H1 (cell line): ENCODE measurements around the gene CLBA1. TPM values are rescaled to one million over a fixed set of nuclear protein-coding genes. Genes with fewer than 3 reads are reported as not detected.

Source experiments
- CTCF ChIA-PET: fragments of 300-600 bp; sonication (Branson Sonifier 250); formaldehyde crosslinking; loops from one replicate; lab custom pipeline; 2021; ENCODE audit not compliant: partially characterized antibody; lab: Charles Lee
- POLR2A ChIA-PET: fragments of 300-600 bp; sonication (Branson Sonifier 250); formaldehyde crosslinking; loops from one replicate; lab custom pipeline; 2021; ENCODE audit warnings: inconsistent platforms; ENCODE audit not compliant: partially characterized antibody; lab: Charles Lee
- DNase-seq, 2 experiments: peaks; one replicate each; pipeline versions ENCODE4 v3.0.0 to v3.0.0-alpha.2; 2010 to 2022; ENCODE audit warnings: low spot score in 2 of 2, low read depth in 1 of 2, mixed read lengths in 1 of 2
- FAIRE-seq: peaks from 2 replicates; lab custom pipeline; 2011; peaks lifted over from hg19 to GRCh38; lab: Jason Lieb, UNC
- H2AFZ ChIP-seq: 2 replicates; pipeline ENCODE4 v1.8.1; 2012; ENCODE audit warnings: low read length, inconsistent platforms
- H2AK5ac ChIP-seq: 2 replicates; pipeline ENCODE4 v1.6.1; 2013; ENCODE audit warnings: low read depth, low read length
- H2BK120ac ChIP-seq: replicated peaks from 2 replicates; pipeline ENCODE3; 2013; ENCODE audit warnings: low read depth, low read length, inconsistent platforms
- H2BK12ac ChIP-seq: 2 replicates; pipeline ENCODE4 v1.6.1; 2013; ENCODE audit warnings: low read depth, low read length
- H2BK15ac ChIP-seq: 2 replicates; pipeline ENCODE4 v1.6.1; 2013; ENCODE audit warnings: low read length
- H2BK20ac ChIP-seq: 2 replicates; pipeline ENCODE4 v1.6.1; 2013; ENCODE audit warnings: low read length
- H2BK5ac ChIP-seq: 2 replicates; pipeline ENCODE4 v1.6.1; 2013; ENCODE audit warnings: low read depth, low read length
- H3K14ac ChIP-seq: 2 replicates; pipeline ENCODE4 v1.6.1; 2013; ENCODE audit warnings: inconsistent platforms; ENCODE audit not compliant: insufficient read length
- H3K18ac ChIP-seq: 2 replicates; pipeline ENCODE4 v1.6.1; 2013; ENCODE audit warnings: low read length; ENCODE audit errors: extremely low read depth
- H3K23ac ChIP-seq: 2 replicates; pipeline ENCODE4 v1.6.1; 2013; ENCODE audit warnings: inconsistent platforms; ENCODE audit not compliant: insufficient read length
- H3K23me2 ChIP-seq: 2 replicates; pipeline ENCODE4 v1.6.1; 2013; ENCODE audit warnings: low read depth, low read length
- H3K27ac ChIP-seq: 2 replicates; pipeline ENCODE4 v1.6.1; 2011; ENCODE audit warnings: low read depth, low read length, inconsistent platforms
- H3K27me3 ChIP-seq, 4 experiments: replicated peaks in 1 of 4; 1 replicate in 1 of 4; 2 replicates in 3 of 4; pipeline versions ENCODE4 v1.6.1 to v1.8.1; 2011 to 2013; ENCODE audit warnings: low read length in 3 of 4, mild to moderate bottlenecking in 3 of 4, inconsistent platforms in 2 of 4, mixed read lengths in 2 of 4, moderate library complexity in 1 of 4; ENCODE audit not compliant: control insufficient read depth in 3 of 4, insufficient read depth in 3 of 4; ENCODE audit errors: extremely low read depth in 1 of 4
- H3K36me3 ChIP-seq, 4 experiments: 2 replicates each; pipeline versions ENCODE4 v1.6.1 to v1.8.1; 2011 to 2013; ENCODE audit warnings: mild to moderate bottlenecking in 4 of 4, low read length in 3 of 4, moderate library complexity in 2 of 4, control low read depth in 1 of 4, inconsistent platforms in 1 of 4; ENCODE audit not compliant: insufficient read depth in 4 of 4, control insufficient read depth in 2 of 4
- H3K4ac ChIP-seq: replicated peaks from 2 replicates; pipeline ENCODE3; 2013; ENCODE audit warnings: low read length, low read depth, mixed read lengths, inconsistent platforms; ENCODE audit not compliant: insufficient read length
- H3K4me1 ChIP-seq, 4 experiments: replicated peaks in 1 of 4; 1 replicate in 1 of 4; 2 replicates in 3 of 4; pipeline versions ENCODE4 v1.6.1 to v1.8.1; 2011 to 2013; ENCODE audit warnings: low read length in 3 of 4, inconsistent platforms in 2 of 4, mixed read lengths in 1 of 4; ENCODE audit not compliant: insufficient read depth in 4 of 4, control insufficient read depth in 3 of 4
- H3K4me2 ChIP-seq, 2 experiments: 2 replicates each; pipeline versions ENCODE4 v1.6.1 to v1.8.1; 2011 to 2013; ENCODE audit warnings: low read depth in 2 of 2, low read length in 2 of 2, control low read depth in 1 of 2, inconsistent platforms in 1 of 2, mild to moderate bottlenecking in 1 of 2; ENCODE audit not compliant: insufficient read depth in 1 of 2
- H3K4me3 ChIP-seq, 4 experiments: fragments of 200-600, 300-600 bp in 1 of 4; sonication (generic), shearing (Covaris generic), sonication (Bioruptor Twin) in 1 of 4; 2 replicates each; pipeline versions ENCODE4 v1.5.1 to v1.8.1; 2011 to 2016; ENCODE audit warnings: low read length in 4 of 4, low read depth in 3 of 4, control low read depth in 2 of 4, inconsistent platforms in 2 of 4, mild to moderate bottlenecking in 2 of 4, mixed read lengths in 1 of 4, moderate library complexity in 1 of 4; ENCODE audit not compliant: insufficient read depth in 2 of 4; ENCODE audit errors: extremely low read depth in 1 of 4
- H3K56ac ChIP-seq: replicated peaks from 2 replicates; pipeline ENCODE3; 2013; ENCODE audit warnings: low read depth, mild to moderate bottlenecking, mixed read lengths, low read length, inconsistent platforms; ENCODE audit not compliant: insufficient read length
- H3K79me1 ChIP-seq: 2 replicates; pipeline ENCODE4 v1.6.1; 2013; ENCODE audit warnings: low read depth, low read length, control low read depth
- H3K79me2 ChIP-seq, 2 experiments: 2 replicates each; pipeline versions ENCODE4 v1.6.1 to v1.8.1; 2012 to 2013; ENCODE audit warnings: low read length in 2 of 2, mild to moderate bottlenecking in 2 of 2, inconsistent platforms in 1 of 2; ENCODE audit not compliant: insufficient read depth in 2 of 2, control insufficient read depth in 1 of 2
- H3K9ac ChIP-seq, 4 experiments: replicated peaks in 1 of 4; 1 replicate in 1 of 4; 2 replicates in 3 of 4; pipeline versions ENCODE4 v1.6.1 to v1.8.1; 2011 to 2013; ENCODE audit warnings: low read depth in 3 of 4, low read length in 3 of 4, control low read depth in 2 of 4, mild to moderate bottlenecking in 2 of 4, moderate library complexity in 2 of 4, inconsistent platforms in 1 of 4; ENCODE audit errors: extremely low read depth in 1 of 4
- H3K9me3 ChIP-seq, 2 experiments: 2 replicates each; pipeline versions ENCODE4 v1.6.1 to v1.8.1; 2012 to 2013; ENCODE audit warnings: mild to moderate bottlenecking in 2 of 2, moderate library complexity in 2 of 2, control low read depth in 1 of 2, inconsistent platforms in 1 of 2, low read depth in 1 of 2, low read length in 1 of 2, mixed read lengths in 1 of 2; ENCODE audit not compliant: insufficient read depth in 2 of 2
- H4K20me1 ChIP-seq, 2 experiments: replicated peaks in 1 of 2; 2 replicates each; pipeline versions ENCODE3 to v1.8.1; 2011 to 2013; ENCODE audit warnings: inconsistent platforms in 2 of 2, low read length in 2 of 2, mild to moderate bottlenecking in 1 of 2; ENCODE audit not compliant: insufficient read depth in 2 of 2, control insufficient read depth in 1 of 2
- H4K5ac ChIP-seq: 2 replicates; pipeline ENCODE4 v1.6.1; 2013; ENCODE audit warnings: low read length, low read depth, mixed read lengths, inconsistent platforms; ENCODE audit not compliant: insufficient read length
- H4K8ac ChIP-seq: 2 replicates; pipeline ENCODE4 v1.8.0; 2013; ENCODE audit warnings: mild to moderate bottlenecking, moderate library complexity, low read length, inconsistent platforms; ENCODE audit not compliant: insufficient read depth; ENCODE audit errors: extremely low read depth
- H4K91ac ChIP-seq: replicated peaks from 2 replicates; pipeline ENCODE3; 2013; ENCODE audit warnings: low read length, mixed read lengths, inconsistent platforms; ENCODE audit not compliant: insufficient read length
- SIN3A ChIP-seq, 2 experiments: IDR thresholded peaks in 1 of 2; conservative IDR thresholded peaks in 1 of 2; 2 replicates each; pipeline ENCODE4 v1.6.1; 2011 to 2012; ENCODE audit warnings: low read length in 2 of 2, improper control_type of control experiment in 1 of 2, low read depth in 1 of 2, mild to moderate bottlenecking in 1 of 2
- WGBS, 2 experiments: shearing (Covaris generic) in 1 of 2; methylation state at CpG; one replicate each; pipeline versions ENCODE4 v1.1.6 to v1.1.7; 2013 to 2015; ENCODE audit warnings: low lambda C conversion rate in 2 of 2, mixed read lengths in 2 of 2, inconsistent platforms in 1 of 2, low coverage in 1 of 2, missing lambda C conversion rate in 1 of 2; ENCODE audit not compliant: insufficient replicate concordance in 2 of 2, insufficient coverage in 1 of 2, insufficient read length in 1 of 2; ENCODE audit errors: extremely low coverage in 1 of 2, missing lambda C conversion rate in 1 of 2; 5-methylcytosine and 5-hydroxymethylcytosine counted together
- polyA plus RNA-seq, 7 experiments: library from polyadenylated mRNA; depleted of rRNA in 3 of 7; stranded (reverse) in 5 of 7; unstranded in 2 of 7; fragments of >200 nt in 5 of 7; fragments of 200-250 nt in 2 of 7; gene quantifications; 1 replicate in 5 of 7; 2 replicates in 1 of 7; 4 replicates in 1 of 7; pipeline versions ENCODE4 v1.2.1 to v1.2.3, GENCODE V29; 2011 to 2013; ENCODE audit warnings: missing spikeins in 2 of 7, mixed read lengths in 2 of 7
- total RNA-seq: library from RNA; stranded (reverse); fragmentation: NEBNext Ultra II Directional; extraction: Animal tissue kit (Norgen Biotek cat#: 25700); gene quantifications from 2 replicates; pipeline ENCODE4 v1.2.1, GENCODE V29; 2021

The CLBA1 gene
- total and polyA plus RNA-seq, 2 of the 8 experiments (the other 6 are each of a cell fraction or from before 2014, with no cell fraction given): 1.6 to 2.4 TPM

GRCh38 chr14:104992501-104992900 is 6.9 kb downstream of the CLBA1 start:
- no peak for TF ChIP-seq SIN3A (conservative IDR thresholded peaks at IDR 0.05 in 1 of 2, IDR thresholded peaks at IDR 0.05 in 1 of 2; ENCODE audit: low read depth in 1 of 2, low read length in 2 of 2)
- TF ChIP-seq, all 59 proteins: peak for 0
- no peak overlapping the region for H4K91ac ChIP-seq
- H3K36me3 ChIP-seq: peaks cover 0 to 4% (median 0%) of the 10 kb centered on the region in 4 experiments; a peak in 2 of 8 replicates
- H2BK20ac ChIP-seq: no peak overlapping the region
- DNase-seq (no peak), FAIRE-seq (no peak)
- no peak overlapping the region for H3K27ac ChIP-seq
- no peak overlapping the region for H2AK5ac ChIP-seq
- H2BK15ac ChIP-seq: no peak overlapping the region
- no peak overlapping the region for H3K56ac ChIP-seq
- H4K20me1 ChIP-seq: peaks cover 3 to 5% of the 10 kb centered on the region in 2 experiments
- H4K5ac ChIP-seq: no peak overlapping the region
- no peak overlapping the region for H2AFZ ChIP-seq
- no peak overlapping the region for H3K9ac ChIP-seq
- 90% methylated on average over 11 of the region's 11 CpGs; no CpG with 5 or more reads in 1 of the 2 experiments for WGBS, 2 experiments
- no peak overlapping the region for H3K18ac ChIP-seq
- H4K8ac ChIP-seq: no peak overlapping the region
- no peaks in the 10 kb centered on the region for H3K23me2 ChIP-seq
- no peak overlapping the region for H3K23ac ChIP-seq
- no peak overlapping the region for H3K4me3 ChIP-seq
- H2BK120ac ChIP-seq: no peak overlapping the region
- ChIA-PET POLR2A (no interaction called here), CTCF (interaction anchor here (3.1 kb wide), 1 partner anchor 53 kb away, joined by 22 read pairs; no protein-coding TSS in a partner anchor)
- H2BK12ac ChIP-seq: no peak overlapping the region
- H3K14ac ChIP-seq: no peak overlapping the region
- no peaks in the 10 kb centered on the region for H3K4me1 ChIP-seq
- no peaks in the 10 kb centered on the region for H3K79me2 ChIP-seq
- 0 out of 7 replicates have a peak, but pooled peaks cover 0 to 2% (median 0%) of the 10 kb centered on the region in 4 experiments for H3K27me3 ChIP-seq
- no peaks in the 10 kb centered on the region for H3K9me3 ChIP-seq
- no peak overlapping the region for H3K4ac ChIP-seq
- no peak overlapping the region for H3K4me2 ChIP-seq
- no peaks in the 10 kb centered on the region for H3K79me1 ChIP-seq
- no peak overlapping the region for H2BK5ac ChIP-seq
